ENCODE results near the gene HSPA12A.

HSPA12A gene

GRCh38 chr10:116742367-116743265 lies at the start of gene HSPA12A:
Gene HSPA12A, minus strand, starts transcription at chr10:116742566. Its CDS starts 97 bp downstream, at chr10:116742469.
- peak; percentile 23 for DNase-seq (ENCODE audit: low read depth)

- DNase-seq (ENCODE audit: low read depth): no peak
These were observed 48.9 kb upstream of the HSPA12A start for GRCh38 chr10:116791241-116791640.

GRCh38 chr10:116787893-116788665 lies 45.7 kb upstream of the HSPA12A start:
- peak; percentile 47 for DNase-seq (ENCODE audit: low read depth)

- no peak for DNase-seq (ENCODE audit: low read depth)
These were observed 44.8 kb upstream of the HSPA12A start for GRCh38 chr10:116787053-116787659.

- DNase-seq (ENCODE audit: low read depth): no peak
These were observed 43.5 kb upstream of the HSPA12A start for GRCh38 chr10:116785867-116786266.

- DNase-seq (ENCODE audit: low read depth): no peak
These were observed 42.9 kb upstream of the HSPA12A start for GRCh38 chr10:116785282-116785681.

GRCh38 chr10:116784651-116785050 lies 42.3 kb upstream of the HSPA12A start:
- DNase-seq (ENCODE audit: low read depth): no peak

GRCh38 chr10:116784035-116784434 lies 41.7 kb upstream of the HSPA12A start:
- DNase-seq (ENCODE audit: low read depth): no peak

- no peak for DNase-seq (ENCODE audit: low read depth)
These were observed 40.8 kb upstream of the HSPA12A start for GRCh38 chr10:116783011-116783655.

- no peak for DNase-seq (ENCODE audit: low read depth)
These were observed 39.1 kb upstream of the HSPA12A start for GRCh38 chr10:116781370-116781884.

GRCh38 chr10:116780691-116781205 lies 38.4 kb upstream of the HSPA12A start:
- DNase-seq (ENCODE audit: low read depth): no peak

GRCh38 chr10:116779076-116779687 lies 36.8 kb upstream of the HSPA12A start:
- no peak for DNase-seq (ENCODE audit: low read depth)

- no peak for DNase-seq (ENCODE audit: low read depth)
These were observed 34.6 kb upstream of the HSPA12A start for GRCh38 chr10:116777006-116777405.

GRCh38 chr10:116775488-116776400 lies 33.4 kb upstream of the HSPA12A start:
- DNase-seq (ENCODE audit: low read depth): no peak

- DNase-seq (ENCODE audit: low read depth): no peak
These were observed 32.4 kb upstream of the HSPA12A start for GRCh38 chr10:116774728-116775151.

GRCh38 chr10:116772909-116773705 lies 30.7 kb upstream of the HSPA12A start:
- no peak for DNase-seq (ENCODE audit: low read depth)

- no peak for DNase-seq (ENCODE audit: low read depth)
These were observed 29.7 kb upstream of the HSPA12A start for GRCh38 chr10:116771959-116772585.

GRCh38 chr10:116771101-116771958 lies 29.0 kb upstream of the HSPA12A start:
- DNase-seq (ENCODE audit: low read depth): no peak
